ENCODE measurements around the gene GSX1.

The GSX1 gene

GRCh38 chr13:27772651-27773425 lies 19.4 kb upstream of the GSX1 start:
- no peak for DNase-seq (ENCODE audit: low spot score)

GRCh38 chr13:27774169-27774568 lies 18.1 kb upstream of the GSX1 start:
- TF ChIP-seq, protein P1, sequence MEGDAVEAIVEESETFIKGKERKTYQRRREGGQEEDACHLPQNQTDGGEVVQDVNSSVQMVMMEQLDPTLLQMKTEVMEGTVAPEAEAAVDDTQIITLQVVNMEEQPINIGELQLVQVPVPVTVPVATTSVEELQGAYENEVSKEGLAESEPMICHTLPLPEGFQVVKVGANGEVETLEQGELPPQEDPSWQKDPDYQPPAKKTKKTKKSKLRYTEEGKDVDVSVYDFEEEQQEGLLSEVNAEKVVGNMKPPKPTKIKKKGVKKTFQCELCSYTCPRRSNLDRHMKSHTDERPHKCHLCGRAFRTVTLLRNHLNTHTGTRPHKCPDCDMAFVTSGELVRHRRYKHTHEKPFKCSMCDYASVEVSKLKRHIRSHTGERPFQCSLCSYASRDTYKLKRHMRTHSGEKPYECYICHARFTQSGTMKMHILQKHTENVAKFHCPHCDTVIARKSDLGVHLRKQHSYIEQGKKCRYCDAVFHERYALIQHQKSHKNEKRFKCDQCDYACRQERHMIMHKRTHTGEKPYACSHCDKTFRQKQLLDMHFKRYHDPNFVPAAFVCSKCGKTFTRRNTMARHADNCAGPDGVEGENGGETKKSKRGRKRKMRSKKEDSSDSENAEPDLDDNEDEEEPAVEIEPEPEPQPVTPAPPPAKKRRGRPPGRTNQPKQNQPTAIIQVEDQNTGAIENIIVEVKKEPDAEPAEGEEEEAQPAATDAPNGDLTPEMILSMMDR (IDR thresholded peaks at IDR 0.05; ENCODE audit: extremely low read depth, missing control alignments), result no peak
- no peak for DNase-seq (ENCODE audit: low spot score)

More at GRCh38 chr13:27772651-27773425, 19.4 kb upstream of the GSX1 start:
- TF ChIP-seq, protein P1 (IDR thresholded peaks at IDR 0.05; ENCODE audit: extremely low read depth, missing control alignments), result no peak

DNA sequence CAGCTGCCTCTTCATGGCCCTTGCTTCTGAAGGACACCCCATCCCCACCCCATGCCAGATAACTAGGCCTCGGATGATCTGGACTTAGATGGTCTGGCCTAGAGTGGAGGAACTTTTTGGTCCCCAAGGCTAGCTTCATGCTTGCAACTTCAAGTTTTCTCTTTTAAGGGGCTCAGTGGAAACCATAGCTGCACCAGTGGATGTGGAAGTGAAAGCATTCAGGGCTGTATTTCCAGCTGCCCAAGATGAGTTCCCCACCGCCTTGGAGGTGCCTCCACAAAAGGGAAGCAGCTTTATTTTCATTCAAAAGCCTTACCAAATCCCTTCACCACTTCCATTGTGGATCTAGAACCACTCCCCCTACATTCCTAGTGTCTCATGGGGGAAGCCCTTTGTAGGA lies 17.6 kb upstream of the GSX1 start:
- DNase-seq (ENCODE audit: low spot score), result no peak
- TF ChIP-seq, protein P1 (IDR thresholded peaks at IDR 0.05; ENCODE audit: extremely low read depth, missing control alignments), result no peak

DNA sequence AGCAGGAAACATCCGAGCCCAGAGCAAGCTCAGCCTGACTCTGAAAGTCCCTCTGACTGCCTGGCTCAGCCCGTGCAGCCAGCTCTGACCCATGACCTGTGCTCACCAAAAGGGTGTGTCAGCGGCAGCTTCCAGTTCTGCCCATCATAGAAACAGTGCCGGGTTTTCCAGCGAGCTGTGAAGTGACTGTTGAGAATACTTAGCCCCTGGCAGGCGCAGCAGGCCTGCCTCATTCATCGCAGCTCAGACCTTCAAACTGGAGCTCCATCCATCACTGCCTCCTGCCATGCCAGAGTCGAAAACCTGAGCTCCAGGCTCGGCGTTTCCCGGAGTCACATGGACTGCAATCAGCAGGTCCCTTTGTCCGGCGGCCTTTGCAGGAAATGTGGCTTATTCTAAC lies 16.3 kb upstream of the GSX1 start:
- DNase-seq (ENCODE audit: low spot score), result no peak
- TF ChIP-seq, protein P1 (IDR thresholded peaks at IDR 0.05; ENCODE audit: extremely low read depth, missing control alignments), result no peak

DNA sequence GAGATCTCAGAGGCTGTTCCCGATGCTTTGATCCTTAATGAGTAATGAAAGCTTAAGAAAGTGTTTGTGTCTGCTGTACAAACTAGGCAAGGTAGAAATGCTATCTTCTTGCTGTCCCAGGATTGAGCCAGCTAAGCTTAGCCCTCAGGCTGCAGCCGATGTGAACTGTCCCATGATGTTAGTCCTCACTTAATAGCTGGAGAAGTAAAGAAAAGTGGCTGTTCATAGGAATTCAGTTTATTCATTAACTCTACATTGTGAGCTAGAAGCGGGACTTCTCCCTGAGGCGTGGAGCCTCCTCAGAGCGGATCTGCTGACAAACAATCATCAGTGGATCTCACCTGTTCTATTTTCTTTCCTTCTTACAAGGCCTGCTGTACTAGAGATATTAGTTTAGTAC lies 10.1 kb upstream of the GSX1 start:
- DNase-seq (ENCODE audit: low spot score), result no peak
- TF ChIP-seq, protein P1 (IDR thresholded peaks at IDR 0.05; ENCODE audit: extremely low read depth, missing control alignments), result no peak

DNA sequence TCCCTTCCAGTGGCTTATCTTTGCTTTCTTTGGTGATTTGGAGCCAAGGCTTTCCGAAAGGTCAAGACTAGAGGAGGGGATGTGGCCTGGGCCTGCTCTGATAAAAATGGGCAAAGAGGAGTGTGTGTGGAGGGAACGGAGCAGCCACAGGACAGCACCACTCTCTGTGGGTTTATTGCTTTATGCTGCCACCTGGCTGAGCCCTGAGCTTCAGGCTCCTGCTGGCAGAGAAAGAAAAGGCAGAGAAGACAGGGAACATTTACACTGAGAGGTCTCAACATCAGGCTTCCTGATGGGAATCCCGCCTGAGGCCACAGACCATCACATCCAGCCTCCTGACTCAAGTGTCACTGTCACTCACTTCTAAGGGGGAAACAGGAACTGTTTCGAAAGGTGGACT lies 9.2 kb upstream of the GSX1 start:
- DNase-seq (ENCODE audit: low spot score), result no peak
- TF ChIP-seq, protein P1 (IDR thresholded peaks at IDR 0.05; ENCODE audit: extremely low read depth, missing control alignments), result peak; percentile 12

DNA sequence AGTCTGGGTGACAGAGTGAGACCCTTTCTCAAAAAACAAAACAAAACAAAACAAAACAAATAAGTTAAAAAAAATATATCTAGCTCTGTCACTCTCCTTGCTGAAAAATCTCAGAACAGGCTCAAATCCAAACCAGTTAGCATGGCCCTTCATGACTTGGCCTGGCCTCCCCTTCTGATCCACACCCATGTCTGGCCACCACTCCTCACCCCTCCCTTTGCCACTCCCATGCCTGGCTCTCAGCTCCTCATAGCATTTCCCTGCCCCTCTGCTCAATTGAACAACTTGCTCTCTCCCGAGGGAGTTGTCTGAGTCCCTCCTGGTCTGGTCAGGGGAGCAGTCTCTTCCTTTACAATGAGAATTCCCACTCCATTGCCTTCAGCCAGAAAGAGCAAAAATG lies 4.0 kb upstream of the GSX1 start:
- no peak for DNase-seq (ENCODE audit: low spot score)
- TF ChIP-seq, protein P1 (IDR thresholded peaks at IDR 0.05; ENCODE audit: extremely low read depth, missing control alignments), result no peak

All from GM20000 (cell line).